H9 (cell line): Measurements from ENCODE around the gene GPC6. TPM values are rescaled to one million over a fixed set of nuclear protein-coding genes. Genes with fewer than 3 reads are reported as not detected.

Experiments
- DNase-seq: peaks from one replicate; pipeline ENCODE4 v3.0.0-alpha.2; 2017
- H2AFZ ChIP-seq: one replicate; pipeline ENCODE4 v1.6.1; 2013; ENCODE audit warnings: mild to moderate bottlenecking, low read length, control low read depth, moderate library complexity
- H2AK5ac ChIP-seq: 2 replicates; pipeline ENCODE4 v1.6.1; 2013; ENCODE audit warnings: low read length, control low read depth, mixed read lengths; ENCODE audit not compliant: insufficient read length
- H2BK120ac ChIP-seq: one replicate; pipeline ENCODE4 v1.6.1; 2013; ENCODE audit warnings: low read depth, mild to moderate bottlenecking, low read length, control low read depth, inconsistent platforms; ENCODE audit not compliant: poor library complexity, severe bottlenecking
- H2BK12ac ChIP-seq: 2 replicates; pipeline ENCODE4 v1.6.1; 2013; ENCODE audit warnings: low read length, control low read depth, mixed read lengths, low read depth; ENCODE audit not compliant: insufficient read length
- H2BK15ac ChIP-seq: 2 replicates; pipeline ENCODE4 v1.6.1; 2013; ENCODE audit warnings: low read depth, low read length, control low read depth
- H2BK20ac ChIP-seq: one replicate; pipeline ENCODE4 v1.6.1; 2013; ENCODE audit warnings: low read depth, mild to moderate bottlenecking, low read length, control low read depth, inconsistent platforms; ENCODE audit not compliant: poor library complexity, severe bottlenecking
- H2BK5ac ChIP-seq: 2 replicates; pipeline ENCODE4 v1.6.1; 2013; ENCODE audit warnings: low read length, control low read depth, mixed read lengths; ENCODE audit not compliant: insufficient read length
- H3K14ac ChIP-seq: 2 replicates; pipeline ENCODE4 v1.6.1; 2013; ENCODE audit warnings: low read length, control low read depth; ENCODE audit not compliant: insufficient read depth
- H3K18ac ChIP-seq: 2 replicates; pipeline ENCODE4 v1.6.1; 2013; ENCODE audit warnings: low read depth, mild to moderate bottlenecking, mixed read lengths, low read length, control low read depth; ENCODE audit not compliant: insufficient read length
- H3K23ac ChIP-seq: 2 replicates; pipeline ENCODE4 v1.6.1; 2013; ENCODE audit warnings: low read length, control low read depth, mixed read lengths, low read depth; ENCODE audit not compliant: insufficient read length
- H3K23me2 ChIP-seq: 2 replicates; pipeline ENCODE4 v1.6.1; 2013; ENCODE audit warnings: low read depth, mild to moderate bottlenecking, mixed read lengths, low read length, control low read depth; ENCODE audit not compliant: insufficient read length, poor library complexity, severe bottlenecking
- H3K27ac ChIP-seq: 2 replicates; pipeline ENCODE4 v1.5.1; 2013; ENCODE audit warnings: low read length, control low read depth, mixed read lengths, low read depth; ENCODE audit not compliant: insufficient read length
- H3K27me3 ChIP-seq: 2 replicates; pipeline ENCODE4 v1.6.1; 2013; ENCODE audit warnings: low read length, control low read depth, inconsistent platforms; ENCODE audit not compliant: insufficient read depth
- H3K4ac ChIP-seq: 2 replicates; pipeline ENCODE4 v1.6.1; 2013; ENCODE audit warnings: low read depth, mild to moderate bottlenecking, control low read depth, inconsistent platforms, low read length, moderate library complexity
- H3K4me1 ChIP-seq: 2 replicates; pipeline ENCODE4 v1.6.1; 2013; ENCODE audit warnings: low read length, control low read depth, inconsistent platforms; ENCODE audit not compliant: insufficient read depth
- H3K4me2 ChIP-seq: 2 replicates; pipeline ENCODE4 v1.6.1; 2013; ENCODE audit warnings: low read length, control low read depth, mixed read lengths; ENCODE audit not compliant: insufficient read length, insufficient read depth
- H3K56ac ChIP-seq: 2 replicates; pipeline ENCODE4 v1.6.1; 2013; ENCODE audit warnings: low read depth, mild to moderate bottlenecking, mixed read lengths, low read length, control low read depth; ENCODE audit not compliant: insufficient read length
- H3K79me1 ChIP-seq: 2 replicates; pipeline ENCODE4 v1.6.1; 2013; ENCODE audit warnings: low read depth, mild to moderate bottlenecking, moderate library complexity, low read length, control low read depth, inconsistent platforms; ENCODE audit not compliant: insufficient read depth, poor library complexity, severe bottlenecking
- H3K79me2 ChIP-seq: 2 replicates; pipeline ENCODE4 v1.6.1; 2013; ENCODE audit warnings: low read length, control low read depth, inconsistent platforms; ENCODE audit not compliant: insufficient read depth
- H3K9ac ChIP-seq: 2 replicates; pipeline ENCODE4 v1.6.1; 2013; ENCODE audit warnings: low read length, control low read depth, mixed read lengths; ENCODE audit not compliant: insufficient read length; ENCODE audit errors: extremely low read depth
- H3K9me3 ChIP-seq: one replicate; pipeline ENCODE4 v1.6.1; 2013; ENCODE audit warnings: low read depth, low read length, inconsistent platforms; ENCODE audit not compliant: control insufficient read depth
- H3T11ph ChIP-seq: one replicate; pipeline ENCODE4 v1.6.1; 2013; ENCODE audit warnings: mild to moderate bottlenecking, low read length, control low read depth, inconsistent platforms
- H4K20me1 ChIP-seq: one replicate; pipeline ENCODE4 v1.6.1; 2013; ENCODE audit not compliant: control insufficient read depth, insufficient read length, insufficient read depth
- H4K5ac ChIP-seq: 2 replicates; pipeline ENCODE4 v1.6.1; 2013; ENCODE audit warnings: low read depth, mild to moderate bottlenecking, mixed read lengths, low read length, control low read depth; ENCODE audit not compliant: insufficient read length
- H4K8ac ChIP-seq: replicated peaks from 2 replicates; pipeline ENCODE4 v1.6.1; 2013; ENCODE audit warnings: low read length, control low read depth, mixed read lengths, low read depth; ENCODE audit not compliant: insufficient read length
- H4K91ac ChIP-seq: 2 replicates; pipeline ENCODE4 v1.6.1; 2013; ENCODE audit warnings: low read depth, mild to moderate bottlenecking, moderate library complexity, mixed read lengths, low read length, control low read depth; ENCODE audit not compliant: insufficient read length
- H3K27ac Mint-ChIP-seq, 3 experiments: 2 replicates in 2 of 3; 3 replicates in 1 of 3; pipeline ENCODE4 v1.8.0; 2020 to 2021; ENCODE audit warnings: mixed read lengths in 3 of 3, mild to moderate bottlenecking in 1 of 3, moderate library complexity in 1 of 3
- H3K27me3 Mint-ChIP-seq: 2 replicates; pipeline ENCODE4 v1.8.0; 2021; ENCODE audit warnings: low read depth, mild to moderate bottlenecking, moderate library complexity, mixed read lengths
- H3K36me3 Mint-ChIP-seq, 3 experiments: 2 replicates in 2 of 3; 3 replicates in 1 of 3; pipeline ENCODE4 v1.8.0; 2020 to 2021; ENCODE audit warnings: low read depth in 3 of 3, mixed read lengths in 3 of 3; ENCODE audit not compliant: insufficient read depth in 1 of 3
- H3K4me1 Mint-ChIP-seq, 2 experiments: 2 replicates each; pipeline ENCODE4 v1.8.0; 2020; ENCODE audit warnings: mixed read lengths in 2 of 2
- H3K4me3 Mint-ChIP-seq, 2 experiments: 2 replicates in 1 of 2; 3 replicates in 1 of 2; pipeline ENCODE4 v1.8.0; 2020 to 2021; ENCODE audit warnings: mild to moderate bottlenecking in 2 of 2, mixed read lengths in 2 of 2, moderate library complexity in 1 of 2
- H3K9me3 Mint-ChIP-seq, 2 experiments: 2 replicates in 1 of 2; 3 replicates in 1 of 2; pipeline ENCODE4 v1.8.0; 2020; ENCODE audit warnings: mild to moderate bottlenecking in 2 of 2, mixed read lengths in 2 of 2, moderate library complexity in 1 of 2
- WGBS: extraction: QIAGEN DNeasy Blood & Tissue Kit; methylation state at CpG from one replicate; pipeline ENCODE4 v1.1.7; 2013; ENCODE audit warnings: missing lambda C conversion rate, low lambda C conversion rate, mixed read lengths; ENCODE audit not compliant: insufficient read length; ENCODE audit errors: extremely low coverage; 5-methylcytosine and 5-hydroxymethylcytosine counted together
- total RNA-seq: library from RNA; stranded (reverse); gene quantifications from 2 replicates; pipeline ENCODE4 v1.2.1, GENCODE V29; 2021
- TF ChIP-seq, protein P1 (sequence below): fragments of 200-600 bp; sonication (generic); conservative IDR thresholded peaks from 3 replicates; pipeline ENCODE4 v1.8.0; 2021; ENCODE audit warnings: antibody characterized with exemption, mild to moderate bottlenecking

Gene GPC6
- total RNA-seq, 1 experiment from 2014 or later, result 15.6 TPM

DNA sequence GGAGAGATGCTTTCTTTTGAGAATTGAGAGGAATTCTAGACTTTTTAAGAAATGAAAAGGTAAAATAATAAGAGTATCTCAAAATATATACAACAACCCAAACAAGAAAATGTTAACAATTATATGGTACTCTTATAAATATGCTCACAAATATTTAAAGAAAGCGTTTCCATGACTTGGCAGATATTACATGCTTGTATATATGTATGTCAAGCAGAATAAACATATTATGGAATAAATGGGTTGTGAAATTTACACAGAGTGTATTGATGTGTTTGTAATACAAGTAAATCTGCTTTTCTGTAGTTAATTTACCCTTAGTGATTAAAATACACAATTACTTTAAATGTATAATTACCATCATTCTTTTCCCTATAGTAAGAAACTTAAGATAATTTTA lies 65.8 kb downstream of the GPC6 start:
- Histone ChIP-seq H3K9me3 (no peaks in the 10 kb centered on the region), H3K23me2 (no peaks in the 10 kb centered on the region), H3K56ac (no peak overlapping the region), H3K27me3 (no peaks in the 10 kb centered on the region), H3K27ac (no peak overlapping the region), H3K4me1 (no peaks in the 10 kb centered on the region; the same call in 1 of the 2 replicates), H4K5ac (no peak overlapping the region), H3K4ac (no peak overlapping the region), H2BK5ac (no peak overlapping the region), H3K79me2 (peaks cover under 1% of the 10 kb centered on the region; the same call in 1 of the 2 replicates), H2BK15ac (no peak overlapping the region), H2BK12ac (no peak overlapping the region), H4K20me1 (no peaks in the 10 kb centered on the region), H3K4me2 (no peak overlapping the region), H3K9ac (no peak overlapping the region), H3K18ac (no peak overlapping the region), H2BK120ac (no peak overlapping the region), H3T11ph (no peak overlapping the region), H2AK5ac (no peak overlapping the region), H2AFZ (no peak overlapping the region), H3K79me1 (peaks cover under 1% of the 10 kb centered on the region), H4K8ac (no peak overlapping the region), H2BK20ac (no peak overlapping the region), H3K14ac (no peak overlapping the region), H3K23ac (no peak overlapping the region), H4K91ac (no peak overlapping the region)
- H3K27ac Mint-ChIP-seq, result no peak overlapping the region
- no peak overlapping the region for H3K4me3 Mint-ChIP-seq
- peaks cover 20 to 21% of the 10 kb centered on the region in 2 experiments for H3K4me1 Mint-ChIP-seq
- no peaks in the 10 kb centered on the region for H3K36me3 Mint-ChIP-seq
- no peak for DNase-seq
- no CpG with 5 or more reads among the region's 1 CpG for WGBS
- no peaks in the 10 kb centered on the region for H3K9me3 Mint-ChIP-seq
- no peaks in the 10 kb centered on the region for H3K27me3 Mint-ChIP-seq
- TF ChIP-seq, protein P1, sequence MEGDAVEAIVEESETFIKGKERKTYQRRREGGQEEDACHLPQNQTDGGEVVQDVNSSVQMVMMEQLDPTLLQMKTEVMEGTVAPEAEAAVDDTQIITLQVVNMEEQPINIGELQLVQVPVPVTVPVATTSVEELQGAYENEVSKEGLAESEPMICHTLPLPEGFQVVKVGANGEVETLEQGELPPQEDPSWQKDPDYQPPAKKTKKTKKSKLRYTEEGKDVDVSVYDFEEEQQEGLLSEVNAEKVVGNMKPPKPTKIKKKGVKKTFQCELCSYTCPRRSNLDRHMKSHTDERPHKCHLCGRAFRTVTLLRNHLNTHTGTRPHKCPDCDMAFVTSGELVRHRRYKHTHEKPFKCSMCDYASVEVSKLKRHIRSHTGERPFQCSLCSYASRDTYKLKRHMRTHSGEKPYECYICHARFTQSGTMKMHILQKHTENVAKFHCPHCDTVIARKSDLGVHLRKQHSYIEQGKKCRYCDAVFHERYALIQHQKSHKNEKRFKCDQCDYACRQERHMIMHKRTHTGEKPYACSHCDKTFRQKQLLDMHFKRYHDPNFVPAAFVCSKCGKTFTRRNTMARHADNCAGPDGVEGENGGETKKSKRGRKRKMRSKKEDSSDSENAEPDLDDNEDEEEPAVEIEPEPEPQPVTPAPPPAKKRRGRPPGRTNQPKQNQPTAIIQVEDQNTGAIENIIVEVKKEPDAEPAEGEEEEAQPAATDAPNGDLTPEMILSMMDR, result no peak
